BE2C (cell line): ENCODE results near the gene OMP.

Experiments used
- DNase-seq: peaks from one replicate; pipeline ENCODE4 v3.0.0-alpha.2; 2020
- H3K27me3 ChIP-seq: fragments of 250-450 bp; sonication (Bioruptor Pico); 2 replicates; pipeline ENCODE4 v1.5.1; 2020; ENCODE audit warnings: mild to moderate bottlenecking
- H3K36me3 ChIP-seq: fragments of 250-450 bp; sonication (Bioruptor Pico); 2 replicates; pipeline ENCODE4 v1.5.1; 2020; ENCODE audit warnings: mild to moderate bottlenecking
- H3K4me1 ChIP-seq: fragments of 250-450 bp; sonication (Bioruptor Pico); 2 replicates; pipeline ENCODE4 v1.5.1; 2020
- H3K4me3 ChIP-seq: 2 replicates; pipeline ENCODE4 v1.5.1; 2011; ENCODE audit warnings: low read depth, low read length
- H3K9me3 ChIP-seq: fragments of 250-450 bp; sonication (Bioruptor Pico); 2 replicates; pipeline ENCODE4 v1.5.1; 2020
- CTCF ChIP-seq: IDR thresholded peaks from 2 replicates; pipeline ENCODE4 v1.5.1; 2012; ENCODE audit warnings: mild to moderate bottlenecking, low read depth, low read length

The OMP gene

GRCh38 chr11:77062924-77063323 lies 39.7 kb upstream of the OMP start:
- TF ChIP-seq CTCF, result no peak
- Histone ChIP-seq H3K27me3 (no peaks in the 10 kb centered on the region), H3K36me3 (no peaks in the 10 kb centered on the region), H3K4me1 (0 out of 2 replicates have a peak, but pooled peaks cover 4% of the 10 kb centered on the region), H3K9me3 (no peaks in the 10 kb centered on the region), H3K4me3 (no peak overlapping the region)
- no peak for DNase-seq

- no peak for DNase-seq
- H3K4me1 ChIP-seq, result 0 out of 2 replicates have a peak, but pooled peaks cover 4% of the 10 kb centered on the region
- no peaks in the 10 kb centered on the region for H3K27me3 ChIP-seq
- no peaks in the 10 kb centered on the region for H3K36me3 ChIP-seq
- TF ChIP-seq CTCF, result no peak
- H3K9me3 ChIP-seq, result no peaks in the 10 kb centered on the region
- H3K4me3 ChIP-seq, result no peak overlapping the region
These were observed 39.2 kb upstream of the OMP start for GRCh38 chr11:77063407-77063806.

GRCh38 chr11:77063861-77064260 lies 38.8 kb upstream of the OMP start:
- no peaks in the 10 kb centered on the region for H3K9me3 ChIP-seq
- DNase-seq, result no peak
- H3K27me3 ChIP-seq, result no peaks in the 10 kb centered on the region
- no peak overlapping the region for H3K4me3 ChIP-seq
- H3K4me1 ChIP-seq, result peaks cover 6% of the 10 kb centered on the region; the same call in 1 of the 2 replicates
- H3K36me3 ChIP-seq, result no peaks in the 10 kb centered on the region
- TF ChIP-seq CTCF, result no peak

GRCh38 chr11:77064648-77065217 lies 37.9 kb upstream of the OMP start:
- no peak for TF ChIP-seq CTCF
- Histone ChIP-seq H3K4me1 (peaks cover 10% of the 10 kb centered on the region; the same call in 1 of the 2 replicates), H3K9me3 (no peaks in the 10 kb centered on the region), H3K27me3 (no peaks in the 10 kb centered on the region), H3K36me3 (no peaks in the 10 kb centered on the region), H3K4me3 (no peak overlapping the region)
- no peak for DNase-seq

- peak overlapping the region; percentile 79 for H3K4me3 ChIP-seq
- no peak for DNase-seq
- H3K27me3 ChIP-seq, result no peaks in the 10 kb centered on the region
- no peaks in the 10 kb centered on the region for H3K9me3 ChIP-seq
- H3K36me3 ChIP-seq, result no peaks in the 10 kb centered on the region
- no peak for TF ChIP-seq CTCF
- peaks cover 10% of the 10 kb centered on the region; the same call in 1 of the 2 replicates for H3K4me1 ChIP-seq
These were observed 36.8 kb upstream of the OMP start for GRCh38 chr11:77065878-77066228.

- H3K4me1 ChIP-seq, result peaks cover 10% of the 10 kb centered on the region; the same call in 1 of the 2 replicates
- DNase-seq, result peak; percentile 98
- H3K36me3 ChIP-seq, result no peaks in the 10 kb centered on the region
- peak within 1 kb of the TSS; percentile 79 for H3K4me3 ChIP-seq
- no peaks in the 10 kb centered on the region for H3K9me3 ChIP-seq
- TF ChIP-seq CTCF, result peak; percentile 38
- no peaks in the 10 kb centered on the region for H3K27me3 ChIP-seq
These were observed 36.2 kb upstream of the OMP start, which contains the start of gene CAPN5 for GRCh38 chr11:77066229-77067042. CAPN5 (plus strand) TSS chr11:77066971; CDS start chr11:77084887, 17,916 bp downstream.
